ENCODE data around the gene MRPL54.

DNA sequence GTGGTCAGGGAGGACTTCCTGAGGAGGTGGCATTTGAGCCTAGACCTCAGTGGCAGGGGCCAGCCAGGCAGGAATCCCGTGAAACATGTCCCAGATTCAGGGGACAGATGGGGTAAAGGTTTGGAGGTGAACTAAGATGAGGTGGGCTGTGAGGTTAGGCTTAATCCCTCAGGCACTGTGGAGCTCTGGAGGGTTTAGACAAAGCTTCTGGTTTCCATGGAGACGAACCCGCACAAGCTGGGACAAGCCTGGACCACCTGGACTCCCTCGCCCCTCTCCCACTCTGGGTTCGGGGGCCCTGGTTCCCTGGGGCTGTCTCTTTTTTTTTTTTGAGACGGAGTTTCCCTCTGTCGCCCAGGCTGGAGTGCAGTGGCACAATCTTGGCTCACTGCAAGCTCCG, 38.6 kb upstream of the MRPL54 start:
- TF ChIP-seq, protein P1, sequence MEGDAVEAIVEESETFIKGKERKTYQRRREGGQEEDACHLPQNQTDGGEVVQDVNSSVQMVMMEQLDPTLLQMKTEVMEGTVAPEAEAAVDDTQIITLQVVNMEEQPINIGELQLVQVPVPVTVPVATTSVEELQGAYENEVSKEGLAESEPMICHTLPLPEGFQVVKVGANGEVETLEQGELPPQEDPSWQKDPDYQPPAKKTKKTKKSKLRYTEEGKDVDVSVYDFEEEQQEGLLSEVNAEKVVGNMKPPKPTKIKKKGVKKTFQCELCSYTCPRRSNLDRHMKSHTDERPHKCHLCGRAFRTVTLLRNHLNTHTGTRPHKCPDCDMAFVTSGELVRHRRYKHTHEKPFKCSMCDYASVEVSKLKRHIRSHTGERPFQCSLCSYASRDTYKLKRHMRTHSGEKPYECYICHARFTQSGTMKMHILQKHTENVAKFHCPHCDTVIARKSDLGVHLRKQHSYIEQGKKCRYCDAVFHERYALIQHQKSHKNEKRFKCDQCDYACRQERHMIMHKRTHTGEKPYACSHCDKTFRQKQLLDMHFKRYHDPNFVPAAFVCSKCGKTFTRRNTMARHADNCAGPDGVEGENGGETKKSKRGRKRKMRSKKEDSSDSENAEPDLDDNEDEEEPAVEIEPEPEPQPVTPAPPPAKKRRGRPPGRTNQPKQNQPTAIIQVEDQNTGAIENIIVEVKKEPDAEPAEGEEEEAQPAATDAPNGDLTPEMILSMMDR (IDR thresholded peaks at IDR 0.05): no peak
- TF ChIP-seq RAD21 (conservative IDR thresholded peaks at IDR 0.05 in 1 of 2, IDR thresholded peaks at IDR 0.05 in 1 of 2): no peak
- TF ChIP-seq POLR2A (IDR thresholded peaks at IDR 0.05; ENCODE audit: low read length): no peak
- no peak for TF ChIP-seq FOSL2 (IDR thresholded peaks at IDR 0.05)
- no peak for TF ChIP-seq FOSL2 (CRISPR knock-in tag; IDR thresholded peaks at IDR 0.05)
- no peak for TF ChIP-seq ESRRA (IDR thresholded peaks at IDR 0.05; ENCODE audit: borderline replicate concordance, low read length)

All from A549 (cell line).